ENCODE measurements around the gene PHGDH.

GRCh38 chr1:119778359-119778758 is 66.6 kb downstream of the PHGDH start:
- TF ChIP-seq CTCF (conservative IDR thresholded peaks at IDR 0.05) (no peak), EZH2 (IDR thresholded peaks at IDR 0.05; ENCODE audit: low read depth) (no peak)
